Measurements from ENCODE around the gene KLC3. TPM values are rescaled to one million over a fixed set of nuclear protein-coding genes. Genes with fewer than 3 reads are reported as not detected.

KLC3 gene
- total RNA-seq, 1 experiment from 2014 or later: 22.8 TPM

DNA sequence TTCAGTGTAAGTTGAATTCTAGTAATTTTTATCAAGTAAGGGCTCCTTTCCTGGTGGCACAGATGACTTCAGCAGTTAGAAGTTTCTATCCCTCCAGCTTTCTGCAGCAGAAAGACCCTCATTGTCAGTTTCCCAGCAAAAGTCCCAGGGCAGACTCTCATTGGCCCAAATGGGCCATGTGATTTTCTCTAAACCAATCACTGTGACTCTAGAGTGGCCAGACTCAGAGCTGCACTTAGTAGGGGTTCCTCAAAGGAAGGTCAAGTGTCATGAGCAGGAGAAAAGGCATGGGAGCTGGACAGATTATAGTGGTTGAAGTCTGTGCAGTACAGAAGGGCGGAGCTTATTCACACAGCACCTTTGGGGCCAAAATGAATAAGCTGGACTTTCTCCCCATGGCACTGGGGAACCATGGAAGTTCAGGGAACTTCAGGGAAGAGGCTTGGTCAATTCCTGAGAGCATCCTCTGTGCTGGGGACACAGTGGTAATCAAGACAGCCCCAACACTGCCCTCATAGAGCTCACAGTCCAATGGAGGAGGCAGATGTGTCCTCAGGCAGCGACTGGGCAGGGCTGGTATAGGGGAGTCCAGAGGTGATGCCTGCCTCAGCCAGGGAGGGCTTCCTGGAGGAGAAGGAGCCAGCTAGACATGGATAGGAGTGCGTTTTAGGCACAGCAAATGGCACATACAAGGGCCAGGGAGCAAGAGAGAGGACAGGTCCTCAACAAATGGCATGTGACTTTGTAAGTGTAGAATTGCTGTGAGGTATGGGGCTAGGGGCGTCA lies 36.2 kb upstream of the KLC3 start:
- DNase-seq (ENCODE audit: low read depth, low spot score) (no peak), ATAC-seq (no peak)
- no peak overlapping the region for H2AFZ ChIP-seq (ENCODE audit: low read depth, low read length, poor library complexity, severe bottlenecking)
- no peaks in the 10 kb centered on the region for H4K20me1 ChIP-seq (ENCODE audit: insufficient read depth)
- no peak overlapping the region for H3K27ac ChIP-seq (ENCODE audit: low read depth, low read length)
- H3K9ac ChIP-seq (ENCODE audit: low read length): no peak overlapping the region
- peaks cover 10 to 25% of the 10 kb centered on the region in 2 experiments for H3K4me1 ChIP-seq (ENCODE audit: control insufficient read depth in 1 of 2, insufficient read depth in 2 of 2, low read length in 2 of 2)
- intact Hi-C loops (cut with micrococcal nuclease): no loop called here
- no TSS peak for BruUV-seq (replicated peaks)
- CTCF ChIA-PET: no interaction called here
- H3K4me2 ChIP-seq (ENCODE audit: low read length): no peak overlapping the region
- no peaks in the 10 kb centered on the region for H3K9me3 ChIP-seq (ENCODE audit: control insufficient read depth in 1 of 2, insufficient read depth in 1 of 2, low read depth in 1 of 2, low read length in 2 of 2)
- no peak overlapping the region for H3K4me3 ChIP-seq (replicated peaks in 1 of 2; ENCODE audit: low read depth in 1 of 2, low read length in 2 of 2)
- TF ChIP-seq RAD21 (IDR thresholded peaks at IDR 0.05; ENCODE audit: low read depth) (no peak), REST (IDR thresholded peaks at IDR 0.05; ENCODE audit: low read depth) (no peak), EGR1 (IDR thresholded peaks at IDR 0.05; ENCODE audit: low read depth) (no peak), MAX (IDR thresholded peaks at IDR 0.05) (no peak), SRF (IDR thresholded peaks at IDR 0.05; ENCODE audit: low read depth) (no peak), EZH2phosphoT487 (IDR thresholded peaks at IDR 0.05; ENCODE audit: borderline replicate concordance) (no peak), SP1 (IDR thresholded peaks at IDR 0.05; ENCODE audit: low read depth) (no peak), POLR2AphosphoS5 (IDR thresholded peaks at IDR 0.05; ENCODE audit: low read depth, low read length) (no peak), YY1 (IDR thresholded peaks at IDR 0.05; ENCODE audit: extremely low read depth, insufficient replicate concordance, low read depth, low read length) (no peak), ELF1 (IDR thresholded peaks at IDR 0.05; ENCODE audit: borderline replicate concordance, low read depth) (no peak), ZFX (IDR thresholded peaks at IDR 0.05) (no peak), POLR2A (IDR thresholded peaks at IDR 0.05; ENCODE audit: borderline replicate concordance, extremely low read depth, insufficient read depth, insufficient read length) (no peak), JUND (IDR thresholded peaks at IDR 0.05) (no peak), TCF7L2 (IDR thresholded peaks at IDR 0.05; ENCODE audit: borderline replicate concordance, extremely low read depth, insufficient read depth, insufficient read length) (no peak), EZH2 (IDR thresholded peaks at IDR 0.05) (no peak)
- POLR2A ChIA-PET: interaction anchor here (0.6 kb wide), 1 partner anchor 16 kb away, joined by 5 read pairs; no protein-coding TSS in a partner anchor
- H3K27me3 ChIP-seq (ENCODE audit: insufficient read depth, low read length): no peaks in the 10 kb centered on the region
- H3K36me3 ChIP-seq (ENCODE audit: control insufficient read depth in 1 of 2, insufficient read depth in 2 of 2, low read length in 2 of 2): no peaks in the 10 kb centered on the region
- H3K9me2 ChIP-seq (ENCODE audit: insufficient read depth): no peaks in the 10 kb centered on the region
- no peaks in the 10 kb centered on the region for H3K79me2 ChIP-seq (ENCODE audit: insufficient read depth, low read length)
- RAD21 ChIA-PET (ENCODE audit: low non-redundant PET in 1 of 2, low total read pairs in 2 of 2, uncharacterized antibody in 2 of 2, unreplicated experiment in 2 of 2): no interaction called here

All from HCT116 (cell line).